Omental fat pad (tissue), 4 donors: ENCODE data around the gene LIMCH1. TPM values are rescaled to one million over a fixed set of nuclear protein-coding genes. Genes with fewer than 3 reads are reported as not detected.
A peak's percentile ranks its signal among the peaks of the same experiment; 100 is the strongest.

Experiments used
- ATAC-seq: fragments of 150-250 bp; one replicate; pipeline ENCODE4 v1.9.1; 2016; ENCODE audit warnings: mild to moderate bottlenecking, moderate library complexity; ENCODE audit not compliant: low FRiP score
- DNase-seq: peaks from one replicate; pipeline ENCODE4 v3.0.0-alpha.2; 2019; ENCODE audit warnings: low spot score
- total RNA-seq, 4 donors: library from RNA; depleted of rRNA; stranded (reverse); fragments of >200 nt; gene quantifications; one replicate each; pipeline ENCODE4 v1.1.0, GENCODE V29; 2016
- TF ChIP-seq, protein P1 (sequence below), 3 donors: fragments of 450-650 bp; IDR thresholded peaks; one replicate each; pipeline ENCODE4 v1.5.1; 2016 to 2017; ENCODE audit warnings: antibody characterized with exemption in 3 of 3, mild to moderate bottlenecking in 3 of 3, moderate library complexity in 2 of 3

The LIMCH1 gene
- total RNA-seq, 4 donors from 2014 or later = 29.4 to 112 (median 44.9) TPM

DNA sequence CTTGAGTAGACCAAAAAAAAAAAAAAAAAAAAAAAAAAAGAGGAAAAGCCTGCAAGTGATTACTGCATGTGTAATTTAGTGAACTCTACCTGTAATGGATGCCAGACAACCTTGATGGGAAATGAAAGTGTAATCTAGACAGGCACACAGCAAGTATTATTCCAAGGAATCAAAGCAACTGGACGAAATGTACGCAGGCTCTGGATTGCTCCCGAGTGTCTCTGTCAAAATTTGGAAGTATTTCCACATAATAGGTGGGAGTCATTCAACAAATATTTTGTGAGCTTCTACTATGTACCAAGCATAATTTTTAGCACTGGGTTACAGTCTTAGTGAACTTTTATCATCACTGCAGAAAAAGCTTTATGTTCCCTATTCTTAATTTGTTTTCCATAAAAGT, 64.2 kb downstream of the LIMCH1 start:
- ATAC-seq (peak; percentile 47), DNase-seq (no peak)
- TF ChIP-seq, protein P1, sequence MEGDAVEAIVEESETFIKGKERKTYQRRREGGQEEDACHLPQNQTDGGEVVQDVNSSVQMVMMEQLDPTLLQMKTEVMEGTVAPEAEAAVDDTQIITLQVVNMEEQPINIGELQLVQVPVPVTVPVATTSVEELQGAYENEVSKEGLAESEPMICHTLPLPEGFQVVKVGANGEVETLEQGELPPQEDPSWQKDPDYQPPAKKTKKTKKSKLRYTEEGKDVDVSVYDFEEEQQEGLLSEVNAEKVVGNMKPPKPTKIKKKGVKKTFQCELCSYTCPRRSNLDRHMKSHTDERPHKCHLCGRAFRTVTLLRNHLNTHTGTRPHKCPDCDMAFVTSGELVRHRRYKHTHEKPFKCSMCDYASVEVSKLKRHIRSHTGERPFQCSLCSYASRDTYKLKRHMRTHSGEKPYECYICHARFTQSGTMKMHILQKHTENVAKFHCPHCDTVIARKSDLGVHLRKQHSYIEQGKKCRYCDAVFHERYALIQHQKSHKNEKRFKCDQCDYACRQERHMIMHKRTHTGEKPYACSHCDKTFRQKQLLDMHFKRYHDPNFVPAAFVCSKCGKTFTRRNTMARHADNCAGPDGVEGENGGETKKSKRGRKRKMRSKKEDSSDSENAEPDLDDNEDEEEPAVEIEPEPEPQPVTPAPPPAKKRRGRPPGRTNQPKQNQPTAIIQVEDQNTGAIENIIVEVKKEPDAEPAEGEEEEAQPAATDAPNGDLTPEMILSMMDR (IDR thresholded peaks at IDR 0.05) = no peak

DNA sequence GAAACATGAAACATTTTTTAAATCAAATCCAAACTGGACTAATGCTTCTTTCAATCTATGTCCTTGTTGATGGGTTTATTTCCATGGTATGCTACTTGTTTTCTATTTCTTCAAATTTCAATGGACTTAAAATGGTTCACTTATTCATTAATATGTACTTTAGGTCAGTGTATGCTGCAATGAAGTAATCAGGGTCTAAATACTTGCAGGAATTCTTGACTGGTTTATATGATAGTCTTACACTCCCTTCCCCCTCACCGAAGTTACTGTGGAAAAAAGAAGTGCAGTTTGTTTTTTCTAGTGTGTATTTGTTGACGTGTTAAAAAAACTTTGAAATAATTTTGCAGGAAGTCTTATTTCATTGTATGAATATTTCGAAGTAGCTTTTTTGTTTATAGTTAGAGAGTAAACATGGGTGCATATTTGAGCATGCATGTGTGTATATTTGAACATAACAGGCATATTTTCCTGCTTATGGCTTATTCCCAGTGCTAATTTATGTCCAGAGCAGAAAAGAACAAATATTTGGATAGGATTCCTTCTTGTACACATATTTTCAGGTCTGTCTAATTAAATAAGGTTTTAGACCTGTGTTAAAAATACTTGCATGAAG, 65.0 kb downstream of the LIMCH1 start:
- TF ChIP-seq, protein P1 (IDR thresholded peaks at IDR 0.05) = no peak
- no peak for ATAC-seq

DNA sequence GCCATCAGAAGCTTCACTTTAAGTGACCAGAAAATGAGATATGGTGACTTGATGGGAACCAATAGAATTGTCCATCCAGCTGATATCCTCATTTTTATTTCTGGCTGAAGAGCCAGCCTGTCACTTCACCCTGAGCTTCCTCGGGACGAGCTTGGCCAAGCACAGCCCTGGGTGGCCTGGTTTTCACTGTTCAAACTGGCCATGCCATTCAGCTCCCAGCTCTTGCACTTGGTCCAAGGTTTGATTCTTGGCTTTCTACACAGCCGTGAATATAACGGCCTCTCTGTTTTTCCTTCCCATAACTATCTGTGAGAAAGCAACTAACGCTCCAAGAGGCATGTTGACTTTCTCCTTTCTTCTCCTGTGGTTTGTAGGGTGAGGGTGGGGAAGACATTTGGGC, 71.9 kb downstream of the LIMCH1 start:
- ATAC-seq = no peak
- TF ChIP-seq, protein P1 (IDR thresholded peaks at IDR 0.05) = no peak
- DNase-seq = no peak

More for the DNA sequence above, 65.0 kb downstream of the LIMCH1 start:
- DNase-seq = no peak

DNA sequence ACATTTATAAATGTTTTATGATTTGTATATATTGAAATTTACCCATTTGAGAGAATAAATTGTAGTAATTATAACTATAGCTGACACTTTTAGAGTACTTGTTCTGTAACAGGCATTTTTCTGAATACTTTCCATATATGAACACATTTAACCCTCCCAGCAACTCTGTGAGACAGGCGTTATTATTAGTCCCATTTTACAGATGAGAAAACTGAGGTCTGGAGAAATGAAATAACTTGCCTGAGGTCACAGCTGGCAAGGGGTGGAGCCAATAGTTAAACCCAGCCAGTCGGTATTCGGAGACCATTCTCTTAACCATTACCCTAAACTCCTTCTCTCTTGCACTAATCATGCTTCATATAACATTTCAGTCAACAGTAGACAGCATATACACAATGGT, 72.5 kb downstream of the LIMCH1 start:
- ATAC-seq = no peak
- no peak for DNase-seq
- TF ChIP-seq, protein P1 (IDR thresholded peaks at IDR 0.05) = no peak

DNA sequence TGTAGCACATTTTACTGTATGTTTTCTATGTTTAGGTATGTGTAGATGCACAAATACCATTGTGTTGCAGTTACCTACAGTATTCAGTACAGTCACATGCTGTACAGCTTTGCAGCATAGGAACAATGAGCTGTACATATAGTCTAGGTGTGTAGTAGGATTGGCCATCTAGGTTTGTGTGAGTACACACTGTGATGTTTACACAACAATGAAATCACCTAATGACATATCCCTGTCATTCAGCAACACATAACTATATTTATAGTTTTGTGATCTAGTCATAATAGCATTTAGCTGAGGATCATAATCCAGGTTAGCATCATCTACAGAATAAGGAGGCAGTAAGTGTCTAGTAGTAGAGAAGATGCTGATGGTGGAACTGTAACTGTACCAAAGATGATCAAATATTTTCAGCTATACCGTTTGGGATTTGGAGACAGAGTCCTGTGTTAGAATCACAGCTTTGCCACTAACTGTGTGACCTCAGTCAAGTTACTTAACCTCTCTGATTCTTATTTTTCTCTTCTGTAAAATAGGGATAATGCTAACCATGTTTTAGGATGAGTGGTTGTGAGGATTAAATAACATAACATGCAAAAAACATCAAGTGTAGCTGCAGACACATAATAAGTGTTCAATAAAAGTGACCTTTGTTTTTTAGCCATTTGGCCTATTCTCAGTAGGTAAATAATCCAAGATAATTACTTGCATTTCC, 73.3 kb downstream of the LIMCH1 start:
- DNase-seq (no peak), ATAC-seq (no peak)
- TF ChIP-seq, protein P1 (IDR thresholded peaks at IDR 0.05) = no peak

DNA sequence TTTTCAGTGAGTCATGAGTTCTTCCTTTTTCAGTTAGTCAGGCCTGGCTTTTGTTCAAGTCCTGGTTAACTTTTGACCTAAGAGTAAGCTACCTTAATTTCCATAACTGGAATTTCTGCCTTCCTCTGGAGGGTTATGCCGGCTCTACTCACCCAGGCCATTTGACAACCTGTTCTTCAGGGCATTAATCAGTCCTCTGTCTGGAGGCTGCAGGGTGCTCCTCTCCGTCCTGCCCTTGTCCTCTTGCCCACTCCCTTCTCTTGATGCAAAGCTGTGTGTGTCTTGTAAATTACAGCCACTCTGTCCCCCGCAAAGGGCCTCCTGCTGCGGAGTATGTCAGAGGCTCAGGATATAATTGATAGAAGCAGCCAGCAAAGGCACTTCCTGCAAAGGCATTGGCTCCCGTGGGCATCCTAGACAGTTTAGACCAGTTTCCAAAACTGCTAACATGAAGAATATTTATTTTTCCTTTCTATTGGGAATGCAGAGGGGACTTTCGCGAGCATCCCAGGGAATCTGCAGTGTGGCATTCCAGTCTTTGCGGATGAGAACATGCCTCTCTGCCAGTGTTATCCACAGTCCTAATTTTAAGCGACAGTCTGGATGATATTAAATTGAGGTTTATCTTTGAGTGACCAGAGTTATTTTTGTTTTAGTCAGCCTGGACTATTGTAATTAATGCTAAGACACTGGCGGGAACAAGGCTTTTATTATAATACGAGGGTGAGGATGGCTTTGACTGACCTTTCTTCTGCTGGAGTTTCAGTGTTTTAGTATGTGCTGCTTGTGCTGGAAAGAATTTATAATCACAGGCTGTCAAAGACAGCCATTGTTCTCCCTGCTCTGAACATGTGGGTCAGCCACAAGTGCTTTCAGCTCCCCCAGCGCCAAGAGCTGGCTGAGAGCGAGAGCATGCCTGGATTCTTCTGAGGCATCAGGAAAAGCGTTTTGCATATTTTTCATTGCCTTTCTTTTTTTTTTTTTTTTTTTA, 74.2 kb downstream of the LIMCH1 start:
- no peak for DNase-seq
- no peak for ATAC-seq
- TF ChIP-seq, protein P1 (IDR thresholded peaks at IDR 0.05) = no peak
